Left ventricle myocardium inferior (tissue), 1 donor: Measurements from ENCODE around the gene NSG1. TPM values are rescaled to one million over a fixed set of nuclear protein-coding genes. Genes with fewer than 3 reads are reported as not detected.

Experiments used
- DNase-seq: peaks from one replicate; pipeline ENCODE4 v3.0.0-alpha.2; 2020
- H3K27ac ChIP-seq: fragments of 200-600 bp; replicated peaks from 2 replicates; pipeline ENCODE4 v1.8.0; 2021
- H3K27me3 ChIP-seq: fragments of 200-600 bp; 2 replicates; pipeline ENCODE4 v1.8.0; 2021; ENCODE audit warnings: low read depth
- H3K36me3 ChIP-seq: fragments of 200-600 bp; 2 replicates; pipeline ENCODE4 v1.8.0; 2021
- H3K4me1 ChIP-seq: fragments of 200-600 bp; 2 replicates; pipeline ENCODE4 v1.8.0; 2021
- H3K4me3 ChIP-seq: fragments of 200-600 bp; 2 replicates; pipeline ENCODE4 v1.8.0; 2021; ENCODE audit warnings: mild to moderate bottlenecking, moderate library complexity
- H3K9me3 ChIP-seq: fragments of 200-600 bp; replicated peaks from 2 replicates; pipeline ENCODE4 v1.8.0; 2021
- CTCF ChIP-seq: fragments of 200-600 bp; IDR thresholded peaks from 2 replicates; pipeline ENCODE4 v1.8.0; 2021; ENCODE audit warnings: antibody characterized with exemption, mild to moderate bottlenecking, borderline replicate concordance
- intact Hi-C: fragments of 100-400 bp; cut with micrococcal nuclease; formaldehyde crosslinking; loops from one replicate; pipeline ENCODE4 v1.11.0; 2022
- total RNA-seq: library from RNA; stranded (reverse); fragmentation: NEBNext Ultra II Directional; extraction: Animal tissue kit (Norgen Biotek cat#: 25700); gene quantifications from one replicate; pipeline ENCODE4 v1.2.1, GENCODE V29; 2021
- donor health status: DM: no; HTN: yes; CAD: no; lungs with severe emphysema.

Gene NSG1
- total RNA-seq, 1 donor from 2014 or later = 14.3 TPM

GRCh38 chr4:4364486-4365208 lies 22.3 kb upstream of the NSG1 start:
- no peak for DNase-seq
- no peak overlapping the region for H3K27ac ChIP-seq
- no peaks in the 10 kb centered on the region for H3K36me3 ChIP-seq
- H3K4me1 ChIP-seq = no peaks in the 10 kb centered on the region
- H3K9me3 ChIP-seq = peaks cover 9% of the 10 kb centered on the region
- peaks cover 54% of the 10 kb centered on the region for H3K27me3 ChIP-seq
- intact Hi-C loops = no loop called here
- TF ChIP-seq CTCF = no peak
- H3K4me3 ChIP-seq = no peak overlapping the region

GRCh38 chr4:4368809-4369580 lies 17.9 kb upstream of the NSG1 start:
- Histone ChIP-seq H3K4me1 (no peaks in the 10 kb centered on the region), H3K4me3 (no peak overlapping the region), H3K36me3 (no peaks in the 10 kb centered on the region), H3K27ac (no peak overlapping the region), H3K27me3 (peaks cover 38% of the 10 kb centered on the region), H3K9me3 (peaks cover 9% of the 10 kb centered on the region)
- intact Hi-C loops = no loop called here
- DNase-seq = no peak
- TF ChIP-seq CTCF = no peak

GRCh38 chr4:4374388-4375098 lies 12.4 kb upstream of the NSG1 start:
- peaks cover 34% of the 10 kb centered on the region for H3K27me3 ChIP-seq
- H3K4me1 ChIP-seq = no peaks in the 10 kb centered on the region
- H3K27ac ChIP-seq = no peak overlapping the region
- peaks cover 7% of the 10 kb centered on the region for H3K9me3 ChIP-seq
- intact Hi-C loops = no loop called here
- no peak for TF ChIP-seq CTCF
- no peak for DNase-seq
- H3K4me3 ChIP-seq = no peak overlapping the region
- no peaks in the 10 kb centered on the region for H3K36me3 ChIP-seq

- peaks cover 7% of the 10 kb centered on the region for H3K9me3 ChIP-seq
- TF ChIP-seq CTCF = no peak
- no peak overlapping the region for H3K27ac ChIP-seq
- peaks cover 32% of the 10 kb centered on the region for H3K27me3 ChIP-seq
- intact Hi-C loops = no loop called here
- no peaks in the 10 kb centered on the region for H3K4me1 ChIP-seq
- no peak overlapping the region for H3K4me3 ChIP-seq
- no peaks in the 10 kb centered on the region for H3K36me3 ChIP-seq
- no peak for DNase-seq
These were observed 10.8 kb upstream of the NSG1 start for GRCh38 chr4:4376074-4376473.

GRCh38 chr4:4377191-4377590 lies 9.7 kb upstream of the NSG1 start:
- no peak for DNase-seq
- peaks cover 7% of the 10 kb centered on the region for H3K9me3 ChIP-seq
- H3K27ac ChIP-seq = no peak overlapping the region
- H3K27me3 ChIP-seq = peaks cover 25% of the 10 kb centered on the region
- H3K4me3 ChIP-seq = no peak overlapping the region
- no peak for TF ChIP-seq CTCF
- H3K4me1 ChIP-seq = no peaks in the 10 kb centered on the region
- intact Hi-C loops = no loop called here
- H3K36me3 ChIP-seq = no peaks in the 10 kb centered on the region
